ENCODE data around the gene SPRR2G.

- TF ChIP-seq POLR2AphosphoS5 (IDR thresholded peaks at IDR 0.05; ENCODE audit: low read depth, low read length) (no peak), REST (IDR thresholded peaks at IDR 0.05; ENCODE audit: insufficient read depth in 1 of 2, low read depth in 2 of 2, low read length in 2 of 2) (no peak), FOXP2 (optimal IDR thresholded peaks at IDR 0.05; ENCODE audit: borderline replicate concordance, extremely low read depth, extremely low read length, insufficient read depth) (no peak)
These were observed 16.9 kb downstream of the SPRR2G start for GRCh38 chr1:153133743-153134142.

Measured in PFSK-1 (cell line).